B cell (primary cell): ENCODE measurements around the gene HOTAIR. TPM values are rescaled to one million over a fixed set of nuclear protein-coding genes. Genes with fewer than 3 reads are reported as not detected.

Experiments
- ATAC-seq: fragments of 200-7000 bp; cut with Tn5 transposase; one replicate; pipeline ENCODE4 v1.10.0; 2021; ENCODE audit warnings: low read depth, mild to moderate bottlenecking, moderate number of reproducible peaks, moderate library complexity
- CTCF ChIA-PET: fragments of 350-600 bp; sonication (Branson Sonifier 250); formaldehyde crosslinking; loops from one replicate; lab custom pipeline; 2021; ENCODE audit warnings: antibody characterized with exemption, inconsistent platforms; lab: Charles Lee
- POLR2A ChIA-PET: fragments of 350-600 bp; sonication (Branson Sonifier 250); formaldehyde crosslinking; loops from one replicate; lab custom pipeline; 2021; ENCODE audit warnings: antibody characterized with exemption; lab: Charles Lee
- DNase-seq: peaks from one replicate; pipeline ENCODE4 v3.0.0; 2013
- H2AFZ ChIP-seq: 2 replicates; pipeline ENCODE4 v1.6.1; 2012; ENCODE audit warnings: mild to moderate bottlenecking, low read depth, low read length; ENCODE audit not compliant: insufficient read depth, poor library complexity, severe bottlenecking
- H3K27ac ChIP-seq, 2 donors: 1 replicate in 1 of 2; 2 replicates in 1 of 2; pipeline ENCODE4 v1.5.1; 2012 to 2013; ENCODE audit warnings: low read length in 2 of 2, mild to moderate bottlenecking in 2 of 2, moderate library complexity in 1 of 2
- H3K27me3 ChIP-seq, 4 experiments: fragments of 200-600 bp in 1 of 4; sonication (generic) in 1 of 4; replicated peaks in 1 of 4; 1 replicate in 2 of 4; 2 replicates in 2 of 4; pipeline versions ENCODE4 v1.6.1 to v1.7.0; 2013 to 2016; ENCODE audit warnings: low read length in 3 of 4, mild to moderate bottlenecking in 2 of 4, mixed read lengths in 1 of 4, moderate library complexity in 1 of 4; ENCODE audit not compliant: insufficient read depth in 4 of 4, control insufficient read depth in 3 of 4; ENCODE audit errors: control extremely low read depth in 1 of 4
- H3K36me3 ChIP-seq, 2 experiments: replicated peaks in 1 of 2; 1 replicate in 1 of 2; 2 replicates in 1 of 2; pipeline versions ENCODE4 v1.6.1 to v1.7.1; 2013; ENCODE audit warnings: low read length in 1 of 2; ENCODE audit not compliant: insufficient read depth in 2 of 2, control insufficient read depth in 1 of 2; ENCODE audit errors: control extremely low read depth in 1 of 2, extremely low read depth in 1 of 2
- H3K4me1 ChIP-seq, 2 donors: fragments of 200-600 bp in 1 of 2; sonication (generic) in 1 of 2; 1 replicate in 1 of 2; 2 replicates in 1 of 2; pipeline versions ENCODE4 v1.5.1 to v1.6.1; 2013 to 2017; ENCODE audit warnings: low read length in 2 of 2; ENCODE audit not compliant: control insufficient read depth in 2 of 2, insufficient read depth in 2 of 2
- H3K4me2 ChIP-seq: replicated peaks from 2 replicates; pipeline ENCODE3; 2012; ENCODE audit warnings: mild to moderate bottlenecking, low read depth, low read length; ENCODE audit not compliant: poor library complexity, severe bottlenecking
- H3K4me3 ChIP-seq, 5 experiments: fragments of 200-600 bp in 1 of 5; sonication (generic) in 1 of 5; 1 replicate in 3 of 5; 2 replicates in 2 of 5; pipeline versions ENCODE4 v1.5.1 to v1.7.0; 2011 to 2016; ENCODE audit warnings: low read length in 4 of 5, mild to moderate bottlenecking in 4 of 5, low read depth in 2 of 5, control low read depth in 1 of 5, moderate library complexity in 1 of 5; ENCODE audit not compliant: insufficient read depth in 1 of 5; ENCODE audit errors: control extremely low read depth in 1 of 5, extremely low read depth in 1 of 5
- H3K79me2 ChIP-seq: fragments of 200-600 bp; sonication (generic); one replicate; pipeline ENCODE4 v1.6.0; 2016; ENCODE audit warnings: low read length; ENCODE audit not compliant: control insufficient read depth, insufficient read depth
- H3K9ac ChIP-seq: fragments of 200-600 bp; sonication (generic); 2 replicates; pipeline ENCODE4 v1.6.1; 2017; ENCODE audit warnings: mild to moderate bottlenecking, low read length, moderate library complexity
- H3K9me3 ChIP-seq, 3 donors: one replicate each; pipeline versions ENCODE4 v1.6.1 to v1.7.1; 2013; ENCODE audit warnings: low read length in 2 of 3; ENCODE audit not compliant: control insufficient read depth in 2 of 3, insufficient read depth in 1 of 3; ENCODE audit errors: control extremely low read depth in 1 of 3
- H4K20me1 ChIP-seq: 2 replicates; pipeline ENCODE4 v1.6.0; 2012; ENCODE audit warnings: mild to moderate bottlenecking, low read length; ENCODE audit not compliant: insufficient read depth, control insufficient read depth, poor library complexity, severe bottlenecking
- H3K27ac Mint-ChIP-seq: one replicate; pipeline ENCODE4 v1.8.0; 2021; ENCODE audit warnings: mixed read lengths
- H3K27me3 Mint-ChIP-seq: one replicate; pipeline ENCODE4 v1.8.0; 2021; ENCODE audit warnings: mixed read lengths
- H3K4me1 Mint-ChIP-seq: one replicate; pipeline ENCODE4 v1.8.0; 2021; ENCODE audit warnings: mixed read lengths
- H3K4me3 Mint-ChIP-seq: one replicate; pipeline ENCODE4 v1.8.0; 2021; ENCODE audit warnings: mixed read lengths
- H3K9me3 Mint-ChIP-seq: one replicate; pipeline ENCODE4 v1.8.0; 2022; ENCODE audit warnings: mixed read lengths; ENCODE audit not compliant: insufficient read depth
- CTCF ChIP-seq: fragments of 200-600 bp; IDR thresholded peaks from one replicate; pipeline ENCODE4 v1.8.0; 2022; ENCODE audit warnings: antibody characterized with exemption, mild to moderate bottlenecking
- EZH2 ChIP-seq: IDR thresholded peaks from 2 replicates; pipeline ENCODE4 v1.6.1; 2012; ENCODE audit warnings: borderline replicate concordance, low read depth, mild to moderate bottlenecking, moderate library complexity, low read length; ENCODE audit not compliant: insufficient read depth, poor library complexity, severe bottlenecking
- WGBS: methylation state at CpG from one replicate; pipeline ENCODE4 v1.1.5; 2013; ENCODE audit warnings: missing lambda C conversion rate; ENCODE audit not compliant: insufficient coverage; 5-methylcytosine and 5-hydroxymethylcytosine counted together
- intact Hi-C: fragments of 100-400 bp; cut with micrococcal nuclease; formaldehyde crosslinking; loops from one replicate; pipeline ENCODE4 v1.10.0; 2022
- polyA plus RNA-seq: library from polyadenylated mRNA; depleted of rRNA; stranded (reverse); fragments of >200 nt; gene quantifications from 2 replicates; pipeline ENCODE4 v1.2.3, GENCODE V29; 2012
- total RNA-seq, 2 donors: library from RNA; stranded (reverse); fragments of 120-200 nt in 1 of 2; gene quantifications; 1 replicate in 1 of 2; 2 replicates in 1 of 2; pipeline versions ENCODE4 v1.2.3 to v1.2.4, GENCODE V29; 2013 to 2022

HOTAIR gene
- total and polyA plus RNA-seq, 2 donors (not counting 1 experiment from before 2014, with no cell fraction given): not detected

GRCh38 chr12:54020591-54021405, 46.0 kb upstream of the HOTAIR start:
- 60% methylated on average over 22 of the region's 23 CpGs for WGBS
- Histone ChIP-seq H3K27me3 (peaks cover 0 to 90% (median 67%) of the 10 kb centered on the region in 4 experiments), H2AFZ (no peak overlapping the region), H3K36me3 (no peaks in the 10 kb centered on the region), H3K4me3 (no peak overlapping the region), H3K4me1 (peaks cover 19 to 27% of the 10 kb centered on the region in 2 donors), H4K20me1 (no peaks in the 10 kb centered on the region), H3K79me2 (no peaks in the 10 kb centered on the region), H3K4me2 (no peak overlapping the region), H3K9me3 (peaks cover 0 to 32% (median 0%) of the 10 kb centered on the region in 3 donors), H3K9ac (no peak overlapping the region), H3K27ac (no peak overlapping the region)
- Mint-ChIP-seq H3K4me3 (no peak overlapping the region), H3K9me3 (no peaks in the 10 kb centered on the region), H3K27ac (no peak overlapping the region), H3K27me3 (peaks cover 57% of the 10 kb centered on the region), H3K4me1 (peaks cover 22% of the 10 kb centered on the region)
- DNase-seq (no peak), ATAC-seq (no peak)
- ChIA-PET CTCF (interaction anchor here (1.5 to 1.6 kb wide), 2 partner anchors 12 to 171 kb away, joined by 5 to 6 read pairs; partner anchors contain the start of gene HOXC5), POLR2A (no interaction called here)
- TF ChIP-seq EZH2 (no peak), CTCF (no peak)
- intact Hi-C loops: no loop called here

- Histone ChIP-seq H2AFZ (no peak overlapping the region), H3K4me1 (peaks cover 19 to 31% of the 10 kb centered on the region in 2 donors), H3K9me3 (peaks cover 0 to 38% (median 4%) of the 10 kb centered on the region in 3 donors), H3K27me3 (peaks cover 0 to 92% (median 67%) of the 10 kb centered on the region in 4 experiments), H3K27ac (no peak overlapping the region), H3K9ac (no peak overlapping the region), H3K4me3 (no peak overlapping the region), H4K20me1 (no peaks in the 10 kb centered on the region), H3K4me2 (no peak overlapping the region), H3K79me2 (no peaks in the 10 kb centered on the region), H3K36me3 (no peaks in the 10 kb centered on the region)
- no peak overlapping the region for H3K4me3 Mint-ChIP-seq
- ChIA-PET POLR2A (no interaction called here), CTCF (no interaction called here)
- H3K27ac Mint-ChIP-seq: peak overlapping the region; percentile 33
- peaks cover 61% of the 10 kb centered on the region for H3K27me3 Mint-ChIP-seq
- 37% methylated on average over 5 of the region's 10 CpGs for WGBS
- ATAC-seq (no peak), DNase-seq (no peak)
- intact Hi-C loops: no loop called here
- no peaks in the 10 kb centered on the region for H3K9me3 Mint-ChIP-seq
- H3K4me1 Mint-ChIP-seq: peaks cover 22% of the 10 kb centered on the region
- TF ChIP-seq CTCF (no peak), EZH2 (no peak)
Observed at GRCh38 chr12:54019924-54020590, 45.3 kb upstream of the HOTAIR start.
